Measurements from ENCODE around the gene SHC4. TPM values are rescaled to one million over a fixed set of nuclear protein-coding genes. Genes with fewer than 3 reads are reported as not detected.

The SHC4 gene
- total RNA-seq, 1 donor from 2014 or later: 4.5 TPM

DNA sequence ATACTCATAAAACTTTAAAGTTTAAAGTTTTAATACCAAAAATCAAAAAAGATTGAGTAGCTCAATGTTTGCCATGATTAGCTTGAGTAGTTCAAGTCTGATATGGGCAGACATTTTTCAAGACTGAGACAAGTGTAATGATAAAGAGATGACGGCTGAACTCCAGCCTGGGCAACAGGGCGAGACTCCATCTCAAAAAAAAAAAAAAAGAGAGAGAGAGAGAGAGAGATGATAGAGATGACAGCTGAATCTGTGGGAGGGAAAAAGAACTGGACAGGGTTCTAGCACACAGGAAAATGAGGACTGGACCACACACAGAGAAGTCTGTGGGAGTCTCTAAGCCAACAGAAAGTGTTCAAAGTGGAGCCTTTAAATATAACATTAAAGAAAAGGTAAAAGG is 178.0 kb downstream of the SHC4 start:
- H3K4me1 Mint-ChIP-seq (ENCODE audit: unreplicated experiment): no peaks in the 10 kb centered on the region
- H3K9me3 Mint-ChIP-seq: no peaks in the 10 kb centered on the region
- peaks cover 29% of the 10 kb centered on the region for H3K36me3 Mint-ChIP-seq
- no peak for DNase-seq (ENCODE audit: extremely low spot score, unreplicated experiment)
- H3K4me3 Mint-ChIP-seq: no peak overlapping the region
- no peak overlapping the region for H3K27ac Mint-ChIP-seq
- H3K27me3 Mint-ChIP-seq: no peaks in the 10 kb centered on the region
- TF ChIP-seq, protein P1, sequence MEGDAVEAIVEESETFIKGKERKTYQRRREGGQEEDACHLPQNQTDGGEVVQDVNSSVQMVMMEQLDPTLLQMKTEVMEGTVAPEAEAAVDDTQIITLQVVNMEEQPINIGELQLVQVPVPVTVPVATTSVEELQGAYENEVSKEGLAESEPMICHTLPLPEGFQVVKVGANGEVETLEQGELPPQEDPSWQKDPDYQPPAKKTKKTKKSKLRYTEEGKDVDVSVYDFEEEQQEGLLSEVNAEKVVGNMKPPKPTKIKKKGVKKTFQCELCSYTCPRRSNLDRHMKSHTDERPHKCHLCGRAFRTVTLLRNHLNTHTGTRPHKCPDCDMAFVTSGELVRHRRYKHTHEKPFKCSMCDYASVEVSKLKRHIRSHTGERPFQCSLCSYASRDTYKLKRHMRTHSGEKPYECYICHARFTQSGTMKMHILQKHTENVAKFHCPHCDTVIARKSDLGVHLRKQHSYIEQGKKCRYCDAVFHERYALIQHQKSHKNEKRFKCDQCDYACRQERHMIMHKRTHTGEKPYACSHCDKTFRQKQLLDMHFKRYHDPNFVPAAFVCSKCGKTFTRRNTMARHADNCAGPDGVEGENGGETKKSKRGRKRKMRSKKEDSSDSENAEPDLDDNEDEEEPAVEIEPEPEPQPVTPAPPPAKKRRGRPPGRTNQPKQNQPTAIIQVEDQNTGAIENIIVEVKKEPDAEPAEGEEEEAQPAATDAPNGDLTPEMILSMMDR (conservative IDR thresholded peaks at IDR 0.05): no peak

DNA sequence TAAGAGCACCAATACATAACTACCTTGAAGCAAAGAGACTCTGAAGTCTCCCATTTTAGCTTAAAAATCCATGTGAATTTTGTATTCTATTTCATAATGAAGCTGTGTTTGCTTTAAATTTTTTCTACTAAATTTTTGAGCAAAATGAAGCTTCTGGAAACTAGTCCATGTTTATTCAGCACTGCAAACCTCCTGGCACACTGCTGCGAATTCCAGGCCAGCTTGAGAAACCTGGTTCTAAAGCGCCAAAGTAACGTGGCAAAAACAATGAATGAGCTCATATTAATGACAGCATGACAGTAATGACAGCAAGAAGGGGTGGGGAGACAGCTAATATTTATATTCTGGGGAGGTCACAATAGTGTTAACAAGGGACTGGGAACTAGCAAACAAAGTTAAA is 178.5 kb downstream of the SHC4 start:
- Mint-ChIP-seq H3K4me1 (ENCODE audit: unreplicated experiment) (no peaks in the 10 kb centered on the region), H3K27me3 (no peaks in the 10 kb centered on the region), H3K36me3 (peaks cover 29% of the 10 kb centered on the region), H3K27ac (no peak overlapping the region), H3K4me3 (no peak overlapping the region), H3K9me3 (no peaks in the 10 kb centered on the region)
- TF ChIP-seq, protein P1 (conservative IDR thresholded peaks at IDR 0.05): no peak
- DNase-seq (ENCODE audit: extremely low spot score, unreplicated experiment): no peak

DNA sequence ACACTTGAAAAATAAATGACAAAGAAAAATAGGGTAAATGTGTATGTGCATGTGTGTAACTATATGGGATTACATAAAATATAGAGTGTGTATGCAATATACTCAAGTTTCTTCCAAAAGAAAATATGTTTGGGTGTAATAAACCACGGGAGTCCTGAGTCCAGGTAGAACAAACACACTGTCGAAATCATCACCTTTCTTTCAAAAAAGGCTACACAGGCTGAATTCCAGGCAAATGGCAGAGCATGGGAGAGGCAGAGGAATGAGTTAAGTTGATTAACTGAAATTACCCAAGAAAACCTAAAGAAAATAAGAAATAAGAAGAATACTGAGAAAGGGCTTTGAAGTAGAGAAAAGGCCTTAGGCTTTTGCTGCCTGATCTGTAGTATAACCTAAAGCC is 179.0 kb downstream of the SHC4 start:
- no peak for DNase-seq (ENCODE audit: extremely low spot score, unreplicated experiment)
- Mint-ChIP-seq H3K9me3 (no peaks in the 10 kb centered on the region), H3K27me3 (no peaks in the 10 kb centered on the region), H3K4me3 (no peak overlapping the region), H3K4me1 (ENCODE audit: unreplicated experiment) (no peaks in the 10 kb centered on the region), H3K36me3 (peaks cover 26% of the 10 kb centered on the region), H3K27ac (no peak overlapping the region)
- TF ChIP-seq, protein P1 (conservative IDR thresholded peaks at IDR 0.05): no peak

- Mint-ChIP-seq H3K9me3 (no peaks in the 10 kb centered on the region), H3K27ac (no peak overlapping the region), H3K36me3 (peaks cover 20% of the 10 kb centered on the region), H3K27me3 (no peaks in the 10 kb centered on the region), H3K4me3 (no peak overlapping the region), H3K4me1 (ENCODE audit: unreplicated experiment) (no peaks in the 10 kb centered on the region)
- TF ChIP-seq, protein P1 (conservative IDR thresholded peaks at IDR 0.05): no peak
- no peak for DNase-seq (ENCODE audit: extremely low spot score, unreplicated experiment)
Measured at GRCh38 chr15:48782911-48783310, 180.8 kb downstream of the SHC4 start.

DNA sequence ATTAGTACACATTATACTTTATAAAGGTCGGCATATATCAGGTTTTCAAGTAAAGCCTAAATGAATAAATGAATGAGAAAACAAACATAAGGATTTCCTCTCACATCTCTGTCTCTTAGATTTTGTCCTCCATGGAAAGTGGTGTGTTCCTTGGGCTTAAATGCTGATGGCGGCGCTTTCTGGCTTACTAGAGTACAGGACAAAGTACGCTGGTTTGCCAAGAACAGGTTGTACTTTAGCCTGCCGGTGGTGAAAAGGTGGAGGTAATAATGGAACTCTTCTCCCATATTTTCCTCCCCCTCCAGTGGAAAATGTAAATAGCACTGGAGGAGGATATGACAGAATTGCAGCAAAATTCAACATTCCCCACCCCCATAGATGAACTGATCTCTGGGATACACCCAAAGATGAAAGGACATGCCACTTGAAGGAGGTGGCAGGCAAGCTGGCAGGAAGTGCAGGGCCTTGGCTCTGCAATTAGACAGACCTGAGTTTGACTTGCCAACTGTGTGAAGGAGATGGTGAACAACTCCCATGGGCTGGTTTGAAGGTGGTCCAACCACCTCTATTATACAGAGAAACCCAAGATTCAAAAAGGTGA is 182.1 kb downstream of the SHC4 start:
- no peaks in the 10 kb centered on the region for H3K4me1 Mint-ChIP-seq (ENCODE audit: unreplicated experiment)

More for the DNA sequence above, 182.1 kb downstream of the SHC4 start:
- no peak for DNase-seq (ENCODE audit: extremely low spot score, unreplicated experiment)
- TF ChIP-seq, protein P1 (conservative IDR thresholded peaks at IDR 0.05): no peak
- H3K36me3 Mint-ChIP-seq: peaks cover 20% of the 10 kb centered on the region
- H3K9me3 Mint-ChIP-seq: no peaks in the 10 kb centered on the region
- H3K27me3 Mint-ChIP-seq: no peaks in the 10 kb centered on the region
- no peak overlapping the region for H3K27ac Mint-ChIP-seq
- no peak overlapping the region for H3K4me3 Mint-ChIP-seq
